CD4-positive, alpha-beta T cell treated with Interleukin-12 subunit alpha and Interleukin-12 subunit beta, for 1 hour (primary cell): Measurements from ENCODE around the gene ASPA.

Source experiments
- DNase-seq: peaks from one replicate; pipeline ENCODE4 v3.0.0-alpha.2; 2020

The ASPA gene

DNA sequence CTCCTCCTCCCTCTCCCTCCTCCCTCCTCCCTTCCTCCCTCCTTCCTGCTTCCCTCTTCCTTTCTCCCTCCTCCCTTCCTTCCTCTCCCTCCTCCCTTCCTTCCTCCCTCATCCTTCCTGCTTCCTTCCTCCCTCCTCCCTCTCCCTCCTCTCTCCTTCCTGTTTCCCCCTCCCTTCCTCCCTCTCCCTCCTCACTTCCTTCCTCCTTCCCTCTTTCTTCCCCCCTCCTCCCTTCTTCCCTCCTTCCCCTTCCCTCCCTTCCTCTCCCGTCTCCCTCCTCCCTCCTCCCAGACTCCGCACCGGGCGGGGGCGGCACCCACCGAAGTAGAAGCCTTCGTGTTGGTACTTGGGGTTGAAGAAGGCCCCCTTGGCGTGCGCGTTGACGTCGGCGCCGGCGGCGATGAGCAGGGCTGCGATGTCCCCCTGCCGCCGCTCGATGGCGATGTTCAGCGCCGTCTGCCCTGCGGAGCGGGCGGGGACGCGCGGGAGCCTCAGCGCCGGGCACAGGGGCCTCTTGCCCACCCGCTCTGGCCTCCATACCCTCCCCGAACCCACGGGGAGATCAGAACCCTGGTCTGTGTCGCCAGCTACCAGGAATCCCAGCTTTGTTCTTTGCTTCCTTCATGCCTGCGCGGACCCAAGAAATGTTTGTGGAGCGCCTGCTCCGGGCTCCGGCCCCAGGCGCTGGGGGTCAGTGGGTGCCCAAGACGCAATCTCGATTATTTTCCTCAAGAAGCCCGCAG is 59.6 kb downstream of the ASPA start:
- DNase-seq, result peak; percentile 55

GRCh38 chr17:3536716-3537115 is 60.9 kb downstream of the ASPA start:
- DNase-seq, result no peak

- no peak for DNase-seq
Measured at GRCh38 chr17:3539881-3540540, 64.2 kb downstream of the ASPA start.

DNA sequence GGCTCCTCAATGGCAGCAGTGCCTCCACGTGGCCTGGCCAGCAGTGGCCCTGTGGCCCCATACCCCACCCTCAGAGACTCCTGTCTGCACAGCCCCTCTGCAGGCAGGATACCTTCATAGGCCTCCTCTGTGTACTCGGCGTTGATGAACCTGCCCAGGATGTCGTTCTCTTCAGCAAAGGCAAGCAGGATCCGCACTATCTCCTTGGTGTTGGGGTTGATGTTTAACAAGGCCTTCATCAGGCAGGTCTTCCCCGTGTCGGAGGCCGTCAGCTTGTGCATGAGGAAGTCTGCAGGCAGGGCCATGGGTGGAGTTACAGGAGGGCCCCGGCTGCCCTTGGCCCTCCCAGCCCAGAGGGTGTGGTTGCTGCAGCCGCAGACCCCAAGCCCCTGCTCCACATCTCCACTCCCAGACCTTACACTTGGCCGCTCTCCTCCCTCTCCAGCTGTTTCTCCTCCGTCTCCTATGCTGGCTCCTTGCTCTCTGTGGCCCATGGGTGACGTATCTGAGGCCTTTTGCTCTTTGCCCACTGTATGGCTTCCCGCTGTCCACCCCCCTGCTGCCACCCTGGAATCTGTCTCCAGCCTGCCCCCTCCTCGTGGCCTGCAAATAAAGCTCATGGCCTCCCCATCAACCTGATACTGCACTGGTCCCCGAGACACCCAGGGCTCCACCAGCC is 66.8 kb downstream of the ASPA start:
- DNase-seq, result no peak

DNA sequence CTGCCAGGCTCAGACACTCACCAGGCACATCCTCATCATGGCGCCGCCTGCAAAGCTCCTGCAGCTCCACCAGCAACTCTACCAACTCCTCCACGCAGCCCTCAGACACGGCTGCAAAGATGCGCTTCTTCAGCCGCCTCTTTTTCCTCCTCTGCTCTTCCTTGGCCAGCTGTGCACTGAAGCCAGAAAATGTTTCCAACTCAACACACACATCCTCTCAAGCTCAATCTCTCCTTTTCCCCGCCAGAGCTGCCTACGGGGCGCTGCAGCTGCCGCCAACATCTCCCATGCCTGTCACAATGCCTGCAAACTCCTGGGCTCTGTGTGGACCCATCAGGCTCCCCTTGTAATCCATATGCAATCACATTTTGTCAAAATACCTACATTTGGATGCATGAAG is 67.7 kb downstream of the ASPA start:
- no peak for DNase-seq

GRCh38 chr17:3544365-3544764 is 68.6 kb downstream of the ASPA start:
- DNase-seq, result no peak

DNA sequence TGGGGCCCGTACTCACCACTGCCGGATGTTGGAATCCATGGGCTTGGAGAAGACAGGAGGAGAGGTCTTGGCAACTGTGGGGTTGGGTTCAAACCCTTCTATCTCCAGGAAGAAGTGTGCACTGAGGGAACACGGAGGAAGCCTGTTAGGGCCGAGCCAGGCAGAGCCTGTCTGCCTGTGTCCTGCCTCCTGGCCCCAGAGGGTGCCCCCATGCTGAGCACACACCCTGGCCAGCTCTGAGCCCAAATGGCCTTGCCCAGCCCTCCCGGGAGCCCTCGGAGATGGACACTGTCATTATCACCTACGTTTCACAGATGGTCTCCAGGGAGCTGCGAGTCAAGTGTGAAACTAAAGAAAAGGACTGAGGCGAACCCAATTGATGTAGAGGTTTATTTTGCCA is 69.4 kb downstream of the ASPA start:
- no peak for DNase-seq

- no peak for DNase-seq
Measured at GRCh38 chr17:3546521-3546920, 70.7 kb downstream of the ASPA start.

DNA sequence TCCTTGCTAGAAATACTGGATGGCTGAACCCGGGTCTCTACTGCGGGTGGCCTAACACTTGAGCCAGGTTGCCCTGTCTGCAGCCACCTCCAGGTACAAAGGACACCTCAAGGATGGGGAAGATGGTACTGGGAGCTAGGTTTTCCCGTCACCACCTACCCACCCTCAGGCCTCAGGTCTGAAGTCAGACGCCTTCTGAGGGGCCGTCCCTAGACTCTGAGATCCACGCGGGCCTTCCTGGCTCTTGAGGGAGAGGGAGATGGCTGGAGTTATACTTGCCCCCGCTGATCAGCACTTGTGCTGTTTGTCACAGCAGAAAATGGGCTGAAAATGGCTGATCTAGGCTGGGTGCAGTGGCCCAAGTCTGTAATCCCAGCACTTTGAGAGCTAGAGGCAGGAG is 71.2 kb downstream of the ASPA start:
- no peak for DNase-seq

GRCh38 chr17:3547628-3548027 is 71.8 kb downstream of the ASPA start:
- DNase-seq, result no peak

DNA sequence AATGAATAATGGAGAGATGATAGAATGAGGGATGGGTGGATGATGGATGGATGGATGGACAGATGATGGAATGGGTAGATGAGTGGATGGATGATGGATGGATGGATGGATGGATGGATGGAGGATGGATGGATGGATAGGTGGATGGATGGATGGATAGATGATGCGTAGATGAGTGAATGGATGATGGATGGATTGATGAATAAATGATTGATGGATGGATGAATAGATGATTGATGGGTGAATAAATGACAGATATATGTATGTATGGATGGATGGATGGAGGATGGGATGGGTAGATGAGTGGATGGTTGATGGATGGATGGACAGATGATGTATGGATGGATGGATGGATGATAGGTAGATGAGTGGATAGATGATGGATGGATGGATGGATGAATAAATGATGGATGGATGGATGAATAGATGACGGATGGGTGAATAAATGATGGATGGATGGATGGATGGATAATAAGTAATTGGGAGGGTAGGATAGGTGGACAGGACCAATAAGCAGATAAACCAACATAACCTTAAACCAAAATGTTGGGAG is 73.9 kb downstream of the ASPA start:
- DNase-seq, result no peak

DNA sequence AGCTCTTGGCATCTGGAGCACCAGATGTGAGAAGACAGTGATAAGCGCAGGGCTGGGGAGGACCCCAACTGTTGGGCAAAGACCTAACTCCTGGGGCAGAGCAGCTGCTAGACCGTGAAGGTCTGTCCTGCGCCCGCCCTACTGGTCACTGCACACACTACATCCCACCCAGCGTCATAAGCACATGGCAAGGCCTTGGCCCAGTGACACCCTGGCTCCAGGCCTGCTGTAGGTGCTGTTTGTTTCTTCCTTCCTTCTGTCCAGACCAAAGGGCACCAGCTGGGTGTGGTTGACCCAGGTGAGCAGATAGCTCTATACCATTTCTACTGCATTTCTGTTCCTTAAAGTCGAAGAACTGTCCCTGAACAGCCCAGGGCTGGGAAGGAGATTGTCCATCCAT is 75.4 kb downstream of the ASPA start:
- DNase-seq, result no peak

DNA sequence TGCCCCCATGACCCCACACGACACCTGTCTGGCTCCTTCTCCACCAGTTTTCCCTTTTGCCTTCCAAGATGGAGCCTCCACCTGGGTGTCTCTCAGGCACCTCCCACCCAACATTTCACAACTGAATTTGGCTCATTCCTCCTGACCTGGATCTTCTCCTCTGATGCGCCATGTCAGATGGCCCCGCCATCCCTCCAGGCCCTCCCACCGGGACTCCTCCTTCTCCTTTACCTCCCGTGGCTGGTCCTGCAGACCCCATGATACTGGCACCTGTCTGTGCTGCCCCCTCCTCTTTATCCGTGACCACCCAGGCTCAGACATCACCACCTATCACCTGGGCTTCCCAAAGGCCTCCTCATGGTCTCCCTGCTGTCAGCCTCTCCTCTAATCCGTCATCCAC is 77.1 kb downstream of the ASPA start:
- DNase-seq, result no peak
